HG03432 (cell line): ENCODE data around the gene GABRG3.

Source experiments
- ATAC-seq: cut with Tn5 transposase; IDR thresholded peaks from one replicate; pipeline ENCODE4 v1.9.1; 2021; ENCODE audit warnings: mild to moderate bottlenecking, moderate library complexity; ENCODE audit not compliant: unreplicated experiment

The GABRG3 gene

DNA sequence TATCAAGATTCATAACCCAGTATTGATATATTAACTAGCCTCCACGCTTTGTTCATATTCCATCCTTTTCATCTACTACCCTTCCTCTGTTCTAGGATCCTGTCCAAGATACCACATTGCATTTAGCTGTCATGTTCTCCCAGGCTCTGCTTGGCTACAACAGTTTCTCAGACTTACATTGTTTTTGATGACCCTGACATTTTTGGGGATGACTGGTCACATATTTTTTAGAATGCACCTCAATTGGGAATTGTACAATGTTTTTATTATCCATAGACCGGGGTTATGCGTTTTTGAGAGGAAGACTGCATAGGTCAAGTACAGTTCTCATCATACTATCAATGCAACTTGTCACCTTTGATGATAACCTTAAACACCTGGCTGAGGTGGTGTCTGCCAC is 421.2 kb downstream of the GABRG3 start:
- no peak for ATAC-seq

DNA sequence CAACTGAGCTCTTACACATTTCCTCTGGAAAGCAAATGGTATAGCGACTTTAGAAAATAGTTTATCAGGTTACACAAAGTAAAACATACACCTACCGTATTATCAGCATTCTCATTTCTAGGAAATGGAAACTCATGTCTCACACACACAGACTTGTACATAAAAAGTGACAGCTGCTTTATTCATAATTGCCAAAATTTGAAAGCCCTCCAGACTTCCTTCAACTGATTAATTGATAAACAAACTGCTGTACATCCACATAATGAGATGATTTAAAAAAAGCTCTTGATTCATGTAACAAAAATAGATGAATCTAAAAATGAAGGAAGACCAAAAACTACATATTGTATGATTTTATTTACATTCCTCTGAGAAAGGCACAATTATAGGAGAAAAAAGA is 425.5 kb downstream of the GABRG3 start:
- no peak for ATAC-seq

- ATAC-seq: no peak
Measured at GRCh38 chr15:27396996-27397395, 426.0 kb downstream of the GABRG3 start.

DNA sequence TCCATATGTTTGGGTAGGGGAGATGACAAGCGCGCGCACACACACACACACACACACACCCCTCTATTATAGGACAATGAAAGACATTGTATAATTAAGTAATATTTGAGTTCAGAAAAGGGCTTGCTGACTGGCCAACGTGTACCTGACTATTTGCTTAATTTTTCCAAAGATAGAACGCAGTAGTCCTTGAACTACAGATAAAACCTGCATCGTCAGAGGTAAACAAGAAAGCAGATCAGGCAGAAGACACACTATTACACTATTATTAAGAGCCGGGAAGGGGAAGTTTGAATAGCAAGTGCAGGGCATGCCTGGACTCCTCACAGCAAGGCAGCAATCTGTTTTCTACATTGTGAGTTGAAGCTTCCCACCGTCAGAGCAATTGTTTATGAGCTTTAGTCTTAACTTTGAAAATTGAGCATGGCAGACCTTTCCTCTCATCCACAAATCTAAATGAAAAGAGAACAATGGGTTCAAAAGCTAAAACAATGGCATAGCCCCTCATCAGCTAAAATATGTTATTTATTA is 427.7 kb downstream of the GABRG3 start:
- no peak for ATAC-seq

- ATAC-seq: no peak
Measured at GRCh38 chr15:27399241-27399640, 428.3 kb downstream of the GABRG3 start.

GRCh38 chr15:27401471-27401870 is 430.5 kb downstream of the GABRG3 start:
- no peak for ATAC-seq

DNA sequence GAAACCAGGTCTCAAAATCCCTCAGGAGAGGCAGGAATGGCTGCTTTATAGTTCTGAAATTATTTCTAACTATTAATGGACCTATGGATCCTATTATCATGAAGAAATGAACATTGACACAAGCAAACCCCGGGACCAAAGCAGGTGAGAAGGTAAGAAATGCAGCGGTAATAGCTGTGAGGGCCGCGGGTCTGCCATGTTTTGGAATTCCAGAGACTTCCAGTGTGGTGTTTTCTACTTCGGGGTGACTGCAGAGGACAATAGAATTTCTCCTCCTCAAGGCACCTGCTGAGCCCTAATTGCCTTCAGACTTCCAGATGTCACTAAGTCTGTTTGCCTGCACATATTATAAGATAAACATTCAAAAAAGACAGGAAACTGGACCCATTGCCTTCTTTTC is 437.4 kb downstream of the GABRG3 start:
- no peak for ATAC-seq

GRCh38 chr15:27410996-27411605 is 440.1 kb downstream of the GABRG3 start:
- ATAC-seq: no peak

DNA sequence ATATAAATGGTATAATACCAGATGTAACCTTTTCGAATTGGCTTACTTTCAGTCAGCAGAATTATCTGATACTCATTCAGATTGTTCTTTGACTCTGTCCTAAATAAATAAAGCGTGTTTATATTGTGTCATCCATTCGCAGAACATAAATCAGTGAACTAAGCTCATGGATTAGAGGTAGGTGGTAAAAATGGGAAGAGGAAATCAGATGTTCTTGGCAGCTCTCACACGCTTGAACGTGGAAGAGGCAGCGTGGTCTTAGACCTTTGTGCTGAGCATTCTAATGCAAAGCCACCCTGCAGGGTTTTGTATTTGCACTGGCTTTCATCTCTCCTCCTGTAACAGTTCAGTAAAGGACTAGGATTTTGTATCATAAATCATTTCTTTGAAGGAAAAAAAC is 441.4 kb downstream of the GABRG3 start:
- no peak for ATAC-seq

DNA sequence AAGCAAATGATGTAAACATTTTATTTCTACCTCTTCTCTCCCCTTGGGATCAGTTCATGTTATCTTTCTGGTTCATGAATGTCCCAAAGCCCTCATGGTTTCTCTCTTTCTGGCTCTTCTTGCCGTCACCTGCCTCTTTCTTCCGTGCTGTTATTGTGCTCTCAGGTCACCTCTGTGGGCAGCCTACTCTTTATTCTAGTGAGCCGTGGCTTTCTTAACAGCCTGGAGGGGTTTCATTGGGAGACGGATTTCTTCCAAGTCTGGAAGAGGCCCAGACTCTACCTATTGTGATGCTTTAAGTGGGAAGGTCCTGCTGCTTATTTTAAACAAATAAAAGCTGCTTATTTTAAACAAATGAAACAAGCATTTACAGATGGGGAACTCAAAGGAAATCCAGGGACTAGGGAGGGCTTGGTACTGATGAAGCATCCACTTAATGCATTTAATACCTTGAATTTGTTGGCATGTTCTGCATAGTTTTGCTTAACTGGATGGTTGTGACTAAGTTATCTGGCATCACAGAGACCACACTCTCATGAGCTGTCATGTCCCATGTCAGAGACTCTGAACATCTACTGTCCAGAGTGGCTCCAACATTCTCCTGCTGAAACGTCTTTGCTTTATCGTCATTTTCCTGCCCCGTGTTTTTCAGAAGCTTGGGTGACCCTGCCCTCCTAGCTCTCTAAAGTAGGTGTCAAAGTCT is 443.3 kb downstream of the GABRG3 start:
- ATAC-seq: no peak

GRCh38 chr15:27418726-27419125 is 447.7 kb downstream of the GABRG3 start:
- no peak for ATAC-seq

DNA sequence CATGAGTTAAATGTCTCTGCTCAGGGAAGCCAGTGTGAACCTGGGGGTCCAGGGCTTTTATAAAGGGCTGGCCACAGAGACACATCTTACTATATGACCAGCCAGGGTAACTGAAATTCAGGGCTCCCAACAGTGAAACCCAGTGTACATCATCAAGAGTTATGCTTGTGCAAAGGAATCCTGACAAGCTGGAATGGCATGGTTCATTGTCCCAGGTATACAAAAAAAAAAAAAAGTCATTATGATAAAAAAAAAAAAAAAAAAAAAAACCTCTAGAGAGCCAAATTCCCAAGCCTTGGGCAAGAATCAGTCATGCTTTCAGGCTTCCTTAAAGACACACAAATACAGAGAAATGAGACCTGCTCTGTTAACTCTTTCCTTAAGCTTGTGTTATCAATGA is 452.0 kb downstream of the GABRG3 start:
- no peak for ATAC-seq

GRCh38 chr15:27426805-27427204 is 455.8 kb downstream of the GABRG3 start:
- ATAC-seq: no peak

DNA sequence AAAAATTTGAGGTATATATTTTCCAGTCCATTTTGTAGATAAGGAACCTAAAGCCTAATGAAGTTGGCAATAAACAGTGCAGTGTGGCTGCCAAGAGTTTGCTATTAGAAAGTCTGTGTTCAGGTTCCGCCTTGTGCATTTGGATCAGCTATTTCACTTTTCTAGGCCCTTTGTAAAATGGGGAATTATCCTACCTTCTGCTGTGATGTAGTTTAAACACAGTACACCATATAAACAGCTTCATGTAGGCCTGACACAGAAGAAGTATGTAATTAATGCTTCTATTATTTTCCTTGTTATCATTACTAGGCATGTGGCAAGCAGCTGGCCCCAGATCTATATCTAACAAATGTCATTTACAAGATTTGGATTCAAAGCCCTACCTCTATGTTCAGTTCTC is 456.3 kb downstream of the GABRG3 start:
- no peak for ATAC-seq

- no peak for ATAC-seq
Measured at GRCh38 chr15:27428151-27428550, 457.2 kb downstream of the GABRG3 start.

- ATAC-seq: no peak
Measured at GRCh38 chr15:27429577-27429976, 458.6 kb downstream of the GABRG3 start.

GRCh38 chr15:27433604-27434003 is 462.6 kb downstream of the GABRG3 start:
- no peak for ATAC-seq

GRCh38 chr15:27438403-27439375 is 467.7 kb downstream of the GABRG3 start:
- no peak for ATAC-seq

GRCh38 chr15:27441120-27441519 is 470.1 kb downstream of the GABRG3 start:
- ATAC-seq: no peak

DNA sequence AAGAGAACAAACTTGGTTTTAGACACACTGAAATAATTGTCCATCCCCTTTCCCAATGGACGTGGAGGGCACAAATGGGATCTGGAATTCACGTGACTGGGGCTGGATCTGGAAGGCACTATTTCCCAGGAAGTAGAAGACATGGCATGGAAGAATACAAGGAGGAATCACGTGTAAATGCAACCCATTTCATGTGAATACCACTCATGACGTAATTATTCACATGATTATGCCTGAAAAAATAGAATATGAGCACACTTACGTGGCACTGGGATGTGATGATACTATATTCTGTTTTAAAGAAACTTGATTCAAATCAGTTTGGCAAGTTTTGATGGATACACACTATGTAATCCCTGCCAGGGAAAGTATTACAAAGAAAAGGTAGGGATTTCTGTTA is 477.3 kb downstream of the GABRG3 start:
- ATAC-seq: no peak

GRCh38 chr15:27448986-27449385 is 478.0 kb downstream of the GABRG3 start:
- ATAC-seq: no peak
